ENCODE measurements around the gene PRDM2.
"Not testable (repeated sequence)": the region's sequence is repeated elsewhere in the genome, so short reads cannot be mapped to it uniquely, and the experiment has no call there.

Gene PRDM2, protein sequence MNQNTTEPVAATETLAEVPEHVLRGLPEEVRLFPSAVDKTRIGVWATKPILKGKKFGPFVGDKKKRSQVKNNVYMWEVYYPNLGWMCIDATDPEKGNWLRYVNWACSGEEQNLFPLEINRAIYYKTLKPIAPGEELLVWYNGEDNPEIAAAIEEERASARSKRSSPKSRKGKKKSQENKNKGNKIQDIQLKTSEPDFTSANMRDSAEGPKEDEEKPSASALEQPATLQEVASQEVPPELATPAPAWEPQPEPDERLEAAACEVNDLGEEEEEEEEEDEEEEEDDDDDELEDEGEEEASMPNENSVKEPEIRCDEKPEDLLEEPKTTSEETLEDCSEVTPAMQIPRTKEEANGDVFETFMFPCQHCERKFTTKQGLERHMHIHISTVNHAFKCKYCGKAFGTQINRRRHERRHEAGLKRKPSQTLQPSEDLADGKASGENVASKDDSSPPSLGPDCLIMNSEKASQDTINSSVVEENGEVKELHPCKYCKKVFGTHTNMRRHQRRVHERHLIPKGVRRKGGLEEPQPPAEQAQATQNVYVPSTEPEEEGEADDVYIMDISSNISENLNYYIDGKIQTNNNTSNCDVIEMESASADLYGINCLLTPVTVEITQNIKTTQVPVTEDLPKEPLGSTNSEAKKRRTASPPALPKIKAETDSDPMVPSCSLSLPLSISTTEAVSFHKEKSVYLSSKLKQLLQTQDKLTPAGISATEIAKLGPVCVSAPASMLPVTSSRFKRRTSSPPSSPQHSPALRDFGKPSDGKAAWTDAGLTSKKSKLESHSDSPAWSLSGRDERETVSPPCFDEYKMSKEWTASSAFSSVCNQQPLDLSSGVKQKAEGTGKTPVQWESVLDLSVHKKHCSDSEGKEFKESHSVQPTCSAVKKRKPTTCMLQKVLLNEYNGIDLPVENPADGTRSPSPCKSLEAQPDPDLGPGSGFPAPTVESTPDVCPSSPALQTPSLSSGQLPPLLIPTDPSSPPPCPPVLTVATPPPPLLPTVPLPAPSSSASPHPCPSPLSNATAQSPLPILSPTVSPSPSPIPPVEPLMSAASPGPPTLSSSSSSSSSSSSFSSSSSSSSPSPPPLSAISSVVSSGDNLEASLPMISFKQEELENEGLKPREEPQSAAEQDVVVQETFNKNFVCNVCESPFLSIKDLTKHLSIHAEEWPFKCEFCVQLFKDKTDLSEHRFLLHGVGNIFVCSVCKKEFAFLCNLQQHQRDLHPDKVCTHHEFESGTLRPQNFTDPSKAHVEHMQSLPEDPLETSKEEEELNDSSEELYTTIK (N-terminal part only)

DNA sequence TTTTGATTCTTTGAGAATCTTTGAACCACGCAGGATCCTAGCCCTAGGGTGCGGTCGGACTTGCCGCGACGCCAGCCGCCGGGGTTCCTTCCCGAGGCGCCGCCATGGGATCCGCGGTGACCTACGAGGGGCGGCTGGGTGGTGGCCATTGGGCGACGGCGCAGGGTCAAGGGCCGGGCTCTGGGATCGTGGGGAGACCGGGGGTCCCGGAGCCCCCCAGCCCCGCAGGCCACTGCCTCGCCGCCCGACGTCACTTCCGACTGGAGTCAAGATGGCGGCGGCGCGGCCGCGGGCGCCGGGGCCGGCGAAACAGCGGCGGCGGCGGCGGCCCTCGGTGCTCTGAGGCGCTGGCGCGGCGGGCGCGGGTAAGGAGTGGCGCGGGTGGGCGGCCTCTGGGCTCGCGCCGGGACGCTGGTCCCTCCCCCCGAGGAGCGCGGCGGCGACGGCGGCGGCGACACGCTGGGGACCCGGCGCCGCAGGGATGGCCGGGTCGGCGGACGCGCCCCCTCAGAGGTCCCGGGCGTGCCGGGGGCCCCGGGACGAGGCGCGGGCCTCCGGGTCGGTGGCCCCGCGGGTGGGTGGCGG is at the start of gene PRDM2:
TSS of gene PRDM2 (plus strand) at position 253 of the 585 bp plus-strand sequence. CDS start 15,418 bp downstream, outside the sequence.
- peak; percentile 69 for DNase-seq

- DNase-seq, result no peak
These were observed 48.7 kb upstream of the PRDM2 start for GRCh38 chr1:13651279-13651678.

DNA sequence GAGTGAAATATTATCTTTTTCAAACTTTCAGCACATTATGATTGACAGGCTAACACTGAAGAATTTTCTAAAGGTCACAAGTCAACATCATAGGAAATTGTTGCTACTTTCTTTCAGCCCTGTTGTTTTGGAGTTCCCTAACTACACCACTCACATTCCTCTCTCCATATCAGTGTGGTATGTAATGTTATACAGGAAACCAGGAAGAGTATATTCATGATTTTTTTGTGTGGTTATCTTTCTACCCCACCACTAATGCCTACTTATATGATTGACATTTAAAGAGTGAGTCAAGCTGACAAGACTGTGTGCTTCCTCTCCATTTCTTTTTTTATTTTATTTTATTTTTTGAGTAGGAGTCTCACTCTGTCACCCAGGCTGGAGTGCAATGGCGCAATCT is 47.8 kb upstream of the PRDM2 start:
- DNase-seq, result no peak

DNA sequence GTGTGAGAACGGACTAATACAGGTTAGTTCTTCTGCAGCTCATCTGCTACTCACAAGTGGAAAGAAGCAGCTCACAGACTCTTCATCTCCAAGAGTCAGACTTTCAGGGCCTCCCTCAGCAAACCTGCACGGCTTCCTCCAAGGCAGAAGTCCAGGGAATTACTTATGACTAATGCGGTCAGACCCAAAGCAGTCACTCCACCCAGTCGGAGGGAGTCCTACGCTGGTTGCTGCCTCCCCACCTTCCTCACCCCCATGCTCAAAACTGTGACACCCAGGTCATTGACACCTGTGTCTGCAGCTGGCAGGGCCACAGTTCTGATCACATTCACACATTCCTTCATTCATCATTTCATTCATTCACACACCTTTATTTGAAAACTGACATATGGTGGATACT is 38.4 kb upstream of the PRDM2 start:
- no peak for DNase-seq

- DNase-seq, result no peak
These were observed 37.5 kb upstream of the PRDM2 start for GRCh38 chr1:13662493-13662892.

DNA sequence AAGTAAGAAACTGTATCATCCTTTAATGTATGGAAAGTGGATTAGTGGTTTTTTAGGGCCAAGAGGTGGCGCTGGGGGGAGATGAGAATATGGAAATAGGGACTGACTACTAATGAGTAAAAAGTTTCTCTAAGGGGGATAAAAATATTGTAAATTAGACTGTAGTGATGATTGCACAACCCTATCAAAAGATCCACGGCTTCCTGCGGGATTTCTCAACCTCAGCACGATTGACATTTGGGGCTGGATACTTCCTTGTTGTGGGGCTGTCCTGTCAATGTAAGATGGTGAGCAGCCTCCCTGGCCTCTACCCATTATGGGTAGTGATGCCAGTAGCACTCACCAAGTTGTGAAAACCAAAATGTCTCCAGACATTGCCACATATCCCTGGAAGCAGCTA is 36.0 kb upstream of the PRDM2 start:
- DNase-seq, result no peak

DNA sequence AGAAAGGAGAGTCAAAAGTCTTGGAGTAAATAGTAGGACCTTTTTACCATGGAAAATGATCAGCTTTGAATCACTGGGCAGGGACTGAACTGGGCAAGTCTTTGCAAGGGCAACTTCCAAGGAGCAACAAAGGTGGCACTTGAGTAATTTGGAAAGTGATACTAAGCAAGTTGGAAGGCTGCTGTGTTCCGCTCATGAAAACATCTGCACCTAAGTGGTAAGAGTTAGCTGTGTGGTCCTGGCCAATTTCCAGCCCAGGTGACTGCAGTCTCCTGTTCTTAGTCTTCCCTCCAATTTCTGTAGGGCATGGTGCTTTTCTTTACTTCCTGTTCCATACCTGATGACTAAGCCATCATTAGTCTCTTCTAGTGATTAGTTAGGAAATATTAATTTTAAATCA is 35.5 kb upstream of the PRDM2 start:
- DNase-seq, result no peak

DNA sequence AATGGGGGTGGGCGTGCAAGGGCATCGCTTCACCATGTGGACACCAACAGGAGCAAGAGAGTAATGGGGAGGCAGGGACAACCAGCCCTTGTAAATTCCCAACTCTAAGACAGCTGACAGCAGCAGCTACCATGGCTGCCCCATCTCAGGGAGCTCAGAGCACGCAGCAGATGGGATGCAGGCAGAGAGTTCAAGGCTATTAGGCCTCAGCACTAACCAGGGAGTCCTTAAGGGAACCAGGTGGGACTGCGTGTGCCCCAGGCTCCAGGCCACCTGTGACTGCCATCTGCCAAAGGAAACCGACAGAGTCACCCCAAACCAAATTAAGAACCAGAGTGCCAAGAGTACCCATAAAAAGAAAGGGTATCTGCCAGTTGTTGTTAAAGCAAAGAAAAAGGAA is 33.7 kb upstream of the PRDM2 start:
- DNase-seq, result no peak

DNA sequence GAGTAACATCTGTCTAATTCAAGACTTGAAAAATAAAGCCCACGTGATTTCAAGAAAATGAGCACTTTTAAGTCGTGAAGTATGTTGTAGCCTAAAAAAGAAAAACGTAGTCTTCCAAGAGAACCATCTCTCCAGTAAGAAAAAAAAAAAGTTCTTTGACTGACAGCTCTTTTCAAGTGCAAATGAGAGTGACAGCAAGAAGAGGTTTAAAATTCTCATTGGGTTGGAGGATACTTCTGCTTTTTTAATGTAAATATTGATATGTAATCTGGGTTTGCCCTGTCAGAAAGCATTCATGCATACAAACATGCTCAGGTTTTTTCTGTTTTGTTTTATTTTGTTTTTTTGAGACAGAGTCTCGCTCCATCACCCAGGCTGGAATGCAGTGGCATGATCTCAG is 32.3 kb upstream of the PRDM2 start:
- no peak for DNase-seq

- no peak for DNase-seq
These were observed 25.6 kb upstream of the PRDM2 start for GRCh38 chr1:13674377-13674776.

GRCh38 chr1:13675151-13675651 is 24.8 kb upstream of the PRDM2 start:
- no peak for DNase-seq

- no peak for DNase-seq
These were observed 22.1 kb upstream of the PRDM2 start for GRCh38 chr1:13677896-13678295.

DNA sequence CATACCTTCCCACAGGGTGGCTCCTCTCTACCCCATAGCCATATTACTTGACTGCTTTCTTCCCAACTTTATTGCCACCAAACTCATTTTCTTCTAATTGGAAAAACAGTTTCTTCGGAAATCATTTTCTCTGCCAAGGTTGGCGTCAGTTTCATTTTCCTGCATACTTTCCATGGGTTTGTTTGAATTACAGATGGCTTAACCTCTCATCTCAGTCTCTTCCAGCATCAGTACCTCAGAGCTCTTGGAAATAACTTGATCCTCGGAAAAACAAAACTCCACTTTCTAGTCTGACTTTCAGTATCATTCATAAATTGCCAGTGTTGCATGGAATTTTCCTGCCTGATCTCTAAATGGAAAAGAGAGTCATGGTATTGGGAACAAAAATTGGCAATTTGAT is 20.3 kb upstream of the PRDM2 start:
- DNase-seq, result no peak

GRCh38 chr1:13680609-13681008 is 19.4 kb upstream of the PRDM2 start:
- not testable (repeated sequence) for DNase-seq

- DNase-seq, result no peak
These were observed 18.1 kb upstream of the PRDM2 start for GRCh38 chr1:13681921-13682320.

- no peak for DNase-seq
These were observed 17.5 kb upstream of the PRDM2 start for GRCh38 chr1:13682444-13682843.

DNA sequence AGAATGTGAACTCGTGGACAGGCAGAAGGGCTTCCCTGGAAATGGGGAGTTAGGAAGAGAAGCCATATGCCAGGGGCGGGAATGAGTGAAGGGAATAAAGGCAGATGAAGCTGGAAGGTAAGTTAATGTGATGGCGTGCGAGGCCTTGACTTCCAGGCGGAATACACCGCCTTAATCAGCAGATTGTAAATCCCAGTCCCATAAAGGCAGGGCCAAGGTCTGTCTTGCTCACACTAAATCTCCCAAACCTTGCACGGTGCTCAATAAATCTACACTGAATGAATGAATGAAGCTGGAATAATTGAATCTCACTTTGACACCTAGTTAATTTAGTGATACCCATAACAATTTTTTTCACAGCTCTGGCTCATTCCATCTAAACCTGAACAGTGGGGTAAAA is 16.8 kb upstream of the PRDM2 start:
- DNase-seq, result no peak

GRCh38 chr1:13687151-13687715 is 12.8 kb upstream of the PRDM2 start:
- no peak for DNase-seq

DNA sequence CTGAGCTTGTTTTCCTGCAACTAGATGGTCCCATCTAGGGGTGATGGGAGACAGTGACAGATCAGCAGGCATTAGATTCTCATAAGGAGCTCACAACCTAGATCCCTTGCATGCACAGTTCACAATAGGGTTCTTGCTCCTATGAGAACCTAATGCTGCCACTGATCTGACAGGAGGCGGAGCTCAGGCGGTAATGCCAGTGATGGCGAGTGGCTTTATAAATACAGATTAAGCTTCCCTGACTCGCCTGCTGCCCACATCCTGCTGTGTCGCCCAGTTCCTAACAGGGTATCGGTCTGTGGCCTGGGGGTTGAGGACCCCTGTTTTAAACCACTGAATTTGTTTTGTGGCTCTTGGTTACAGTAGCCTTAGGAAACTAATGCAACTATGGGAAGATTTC is 6.9 kb upstream of the PRDM2 start:
- not testable (repeated sequence) for DNase-seq

- DNase-seq, result no peak
These were observed 4.9 kb upstream of the PRDM2 start for GRCh38 chr1:13694886-13695684.

DNA sequence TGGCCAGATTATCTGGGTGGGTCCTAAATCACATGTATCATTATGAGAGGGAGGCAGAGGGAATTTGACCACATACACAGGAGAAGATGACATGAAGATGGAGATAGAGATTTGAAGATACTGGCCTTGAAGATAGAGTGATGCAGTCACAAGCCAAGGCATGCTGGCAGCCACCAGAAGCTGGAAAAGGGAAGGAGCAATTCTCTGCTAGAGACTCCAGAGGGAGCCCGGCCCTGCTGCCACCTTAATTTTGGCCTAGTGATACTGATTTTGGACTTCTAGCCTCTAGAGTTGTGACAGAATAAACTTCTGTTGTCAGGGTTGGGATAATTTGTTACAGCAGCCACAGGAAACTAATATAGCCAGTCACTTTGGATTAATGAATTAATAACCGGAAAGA is 2.2 kb upstream of the PRDM2 start:
- no peak for DNase-seq

Data from CD4-positive, alpha-beta T cell treated with Interleukin-6 for 4 hours (primary cell).